Erythroblast (primary cell): Measurements from ENCODE around the gene SCFD2.
"Not testable (repeated sequence)": the region's sequence is repeated elsewhere in the genome, so short reads cannot be mapped to it uniquely, and the experiment has no call there.

Experiments
- DNase-seq, 2 experiments: peaks; one replicate each; lab custom pipeline; 2025; lab: John Stamatoyannopoulos, UW
- GATA1 ChIP-seq: IDR thresholded peaks from 2 replicates; pipeline ENCODE4 v1.6.1; 2011; ENCODE audit warnings: low read depth, mild to moderate bottlenecking, control low read depth, low read length, moderate library complexity
- POLR2A ChIP-seq: IDR thresholded peaks from 2 replicates; pipeline ENCODE4 v1.6.1; 2011; ENCODE audit warnings: mild to moderate bottlenecking, low read length

SCFD2 gene

DNA sequence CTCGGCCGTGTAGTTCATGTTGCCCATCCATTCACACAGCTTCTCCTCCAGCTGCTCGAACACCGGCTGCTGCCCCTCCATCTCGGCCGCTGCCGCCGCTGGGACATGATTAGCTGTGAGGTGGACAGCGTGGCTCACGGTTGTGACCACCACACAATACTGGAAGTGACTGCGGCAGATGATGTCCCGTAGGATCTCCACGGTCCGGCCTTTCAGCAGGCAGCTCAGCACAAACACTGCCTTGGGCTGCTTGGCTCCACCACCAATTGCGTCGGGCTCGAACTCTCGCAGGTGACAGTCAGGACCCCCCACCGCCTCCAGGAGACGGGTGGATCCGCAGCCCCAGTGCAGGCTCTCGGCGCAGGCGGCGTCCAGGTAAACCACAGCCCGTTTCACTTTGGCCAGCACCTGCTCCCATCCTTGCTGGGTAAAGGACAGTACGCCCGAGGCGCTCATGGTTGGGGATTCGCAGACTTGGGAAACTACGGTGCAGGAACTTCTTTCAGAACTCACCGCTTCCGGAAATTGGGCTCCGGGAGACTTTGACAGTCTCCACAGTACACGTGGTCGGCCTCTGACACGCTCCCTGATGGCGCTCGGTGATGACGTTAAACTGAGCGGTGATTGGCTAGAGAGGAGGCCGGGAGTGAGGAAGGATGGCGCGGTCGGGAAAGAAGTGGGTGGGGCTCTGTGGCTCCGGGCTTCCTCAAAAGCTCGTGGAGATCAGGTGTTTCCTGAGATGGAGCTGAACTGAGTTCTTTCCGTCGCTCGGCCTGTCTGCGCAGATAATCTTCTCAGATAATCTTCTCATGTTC lies at the start of gene SCFD2:
TSS of gene SCFD2 (minus strand) at position 576 of the 815 bp plus-strand sequence.
- no peak for TF ChIP-seq GATA1
- peak; percentile 67 for TF ChIP-seq POLR2A
- peak; percentile 95 to 96 for DNase-seq

DNA sequence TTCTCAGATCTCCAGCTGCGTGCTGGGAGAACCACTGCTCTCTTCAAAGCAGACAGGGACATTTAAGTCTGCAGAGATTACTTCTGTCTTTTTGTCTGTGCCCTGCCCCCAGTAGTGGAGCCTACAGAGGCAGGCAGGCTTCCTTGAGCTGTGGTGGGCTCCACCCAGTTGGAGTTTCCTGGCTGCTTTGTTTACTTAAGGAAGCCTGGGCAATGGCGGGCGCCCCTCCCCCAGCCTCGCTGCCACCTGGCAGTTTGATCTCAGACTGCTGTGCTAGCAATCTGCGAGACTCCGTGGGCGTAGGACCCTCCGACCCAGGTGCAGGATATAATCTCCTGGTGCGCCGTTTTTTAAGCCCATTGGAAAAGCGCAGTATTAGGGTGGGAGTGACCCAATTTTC lies 43.6 kb upstream of the SCFD2 start:
- not testable (repeated sequence) for DNase-seq

DNA sequence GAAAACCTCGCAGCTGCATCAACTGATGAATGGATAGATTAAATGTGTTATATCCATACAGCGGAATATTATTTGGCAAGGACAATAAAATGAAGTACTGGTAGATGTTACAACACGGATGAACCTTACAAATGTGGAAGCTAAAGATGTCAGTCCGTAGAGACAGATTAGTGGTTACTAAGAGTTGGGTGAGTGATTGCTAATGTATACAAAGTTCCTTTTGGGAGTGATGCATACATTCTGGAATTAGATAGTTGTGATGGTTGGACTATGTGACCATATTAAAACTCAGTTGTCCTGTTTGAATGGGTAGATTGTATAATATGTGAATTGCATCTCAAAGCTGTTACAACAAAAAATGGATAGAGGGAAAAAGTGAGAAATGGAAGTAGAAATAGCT lies 14.4 kb upstream of the SCFD2 start:
- DNase-seq = no peak

DNA sequence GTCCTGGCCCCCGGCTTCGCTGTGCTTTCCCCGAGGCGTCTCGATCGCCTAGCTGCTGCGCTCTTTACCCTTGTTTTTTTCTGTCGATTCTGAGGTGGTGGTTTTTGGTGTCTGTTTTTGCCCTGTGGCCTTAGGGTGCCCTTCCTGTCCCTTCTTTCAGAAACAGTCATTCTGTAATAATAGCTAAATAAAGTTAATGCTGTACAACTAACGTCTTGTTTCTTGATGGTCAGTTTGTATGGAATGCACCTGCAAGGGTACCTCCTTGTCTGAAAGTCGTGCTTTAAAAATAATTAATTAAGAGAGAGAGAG lies 12.3 kb upstream of the SCFD2 start:
- no peak for DNase-seq
- no peak for TF ChIP-seq POLR2A
- no peak for TF ChIP-seq GATA1

More for the DNA sequence above, 14.4 kb upstream of the SCFD2 start:
- TF ChIP-seq GATA1 (no peak), POLR2A (no peak)

DNA sequence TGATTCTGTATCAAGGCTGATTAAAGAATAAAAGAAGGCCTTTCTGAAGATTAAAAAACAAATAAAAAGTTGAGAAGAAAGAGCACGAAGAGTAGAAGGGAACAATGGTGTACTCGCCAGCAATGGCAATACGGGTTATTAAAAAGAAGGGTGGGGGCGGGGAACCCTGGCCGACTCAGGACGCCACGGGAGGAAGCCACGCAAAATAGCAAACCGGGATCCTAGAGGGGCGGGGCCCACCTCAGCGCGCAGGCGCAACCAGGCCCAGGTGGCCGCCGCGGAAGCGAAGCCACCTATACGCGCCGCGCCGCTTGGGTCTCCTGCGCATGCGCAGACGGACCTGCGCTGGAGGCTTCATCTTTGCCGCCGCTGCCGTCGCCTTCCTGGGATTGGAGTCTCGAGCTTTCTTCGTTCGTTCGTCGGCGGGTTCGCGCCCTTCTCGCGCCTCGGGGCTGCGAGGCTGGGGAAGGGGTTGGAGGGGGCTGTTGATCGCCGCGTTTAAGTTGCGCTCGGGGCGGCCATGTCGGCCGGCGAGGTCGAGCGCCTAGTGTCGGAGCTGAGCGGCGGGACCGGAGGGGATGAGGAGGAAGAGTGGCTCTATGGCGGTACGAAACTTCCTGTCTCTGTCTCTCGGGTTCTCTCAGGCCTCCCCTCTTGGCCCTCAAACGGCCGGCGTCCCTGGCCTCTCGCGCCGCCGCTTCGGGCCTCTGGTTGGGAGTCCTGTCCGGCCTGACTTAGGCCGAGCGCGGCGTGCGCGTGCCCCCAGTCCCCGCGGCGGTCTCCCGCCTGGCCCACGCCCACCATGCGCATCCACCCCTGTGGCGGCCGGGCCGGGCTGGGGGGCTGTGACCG lies 11.7 kb upstream of the SCFD2 start, which contains the start of gene FIP1L1:
TSS of gene FIP1L1 (plus strand) at position 323 of the 852 bp plus-strand sequence. CDS start at position 521, 198 bp downstream.
- TF ChIP-seq GATA1 (no peak), POLR2A (peak; percentile 87)
- DNase-seq = peak; percentile 94 to 96

DNA sequence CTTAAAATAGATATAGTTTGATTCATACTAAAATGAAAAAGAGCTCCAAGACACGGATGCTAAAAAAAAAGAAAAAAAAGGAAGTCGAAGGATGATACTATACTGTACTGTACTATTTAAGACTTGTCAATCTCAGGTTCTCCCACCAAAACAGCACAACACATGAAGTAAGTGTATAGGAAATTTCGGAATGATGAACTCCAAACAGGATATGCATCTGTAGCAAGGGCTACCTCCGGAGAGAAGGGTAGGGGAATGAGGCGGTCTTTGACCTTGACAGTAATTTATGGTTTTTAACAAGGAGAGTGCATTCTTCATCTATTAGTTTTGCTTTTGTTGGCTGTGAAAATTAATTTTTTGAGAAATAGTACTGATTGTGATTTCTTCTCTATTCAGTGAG lies 11.0 kb upstream of the SCFD2 start:
- DNase-seq = peak in 1 of 2 experiments; percentile 40
- TF ChIP-seq GATA1 (no peak), POLR2A (no peak)

DNA sequence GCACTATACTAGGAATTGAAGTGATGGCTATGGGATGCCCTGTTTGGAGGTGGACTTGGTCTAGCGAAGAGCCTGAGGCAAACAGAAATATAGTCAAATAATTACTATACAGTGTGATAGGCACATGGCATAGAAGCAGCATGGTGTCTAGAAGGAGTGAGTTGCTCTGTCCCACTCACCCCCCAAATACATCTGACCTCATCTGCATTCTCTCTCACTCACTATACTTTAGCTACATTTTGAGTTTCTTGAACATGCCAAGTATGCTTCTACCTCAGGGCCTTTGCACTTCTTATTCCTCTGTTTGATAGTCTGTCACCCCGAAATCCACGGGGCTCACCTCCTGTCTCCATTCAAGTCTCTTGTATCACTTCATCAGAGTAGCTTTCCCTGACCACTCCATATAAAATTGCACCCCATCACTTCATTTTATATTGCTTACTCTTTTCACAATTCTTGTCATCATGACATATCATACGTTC lies 9.0 kb upstream of the SCFD2 start:
- TF ChIP-seq GATA1 = no peak
- TF ChIP-seq POLR2A = no peak
- no peak for DNase-seq

DNA sequence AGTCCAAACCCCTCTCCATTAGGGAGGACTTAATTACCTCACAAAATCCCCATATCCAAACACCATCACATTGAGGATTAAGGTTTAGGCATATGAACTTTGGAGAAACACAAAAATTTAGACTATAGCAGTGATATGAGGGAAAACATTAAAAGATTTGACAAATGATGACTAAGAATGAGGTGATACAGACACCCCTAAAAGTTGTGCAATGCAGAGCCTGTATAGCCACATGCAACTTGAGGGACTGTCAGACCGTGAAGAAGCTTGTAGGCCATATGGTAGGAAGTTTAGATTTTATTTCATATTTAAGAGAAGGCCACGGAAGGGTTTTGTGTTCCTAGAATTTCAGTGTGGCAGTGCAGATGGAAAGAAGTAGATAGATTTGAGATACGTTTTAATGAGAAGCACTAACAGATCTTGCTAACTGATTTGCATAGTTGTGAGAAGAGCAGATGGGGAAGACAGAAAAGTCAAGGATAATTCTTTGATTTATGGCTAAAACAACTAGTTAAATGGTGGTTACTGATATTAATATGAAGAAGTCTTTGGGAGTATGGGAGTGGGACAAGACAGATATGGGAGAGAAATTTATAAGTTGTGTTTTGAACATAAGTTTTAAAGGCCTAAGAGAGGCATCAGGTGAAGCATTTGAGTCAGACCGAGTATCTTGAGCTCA lies 6.1 kb upstream of the SCFD2 start:
- TF ChIP-seq POLR2A = no peak
- no peak for TF ChIP-seq GATA1
- no peak for DNase-seq

DNA sequence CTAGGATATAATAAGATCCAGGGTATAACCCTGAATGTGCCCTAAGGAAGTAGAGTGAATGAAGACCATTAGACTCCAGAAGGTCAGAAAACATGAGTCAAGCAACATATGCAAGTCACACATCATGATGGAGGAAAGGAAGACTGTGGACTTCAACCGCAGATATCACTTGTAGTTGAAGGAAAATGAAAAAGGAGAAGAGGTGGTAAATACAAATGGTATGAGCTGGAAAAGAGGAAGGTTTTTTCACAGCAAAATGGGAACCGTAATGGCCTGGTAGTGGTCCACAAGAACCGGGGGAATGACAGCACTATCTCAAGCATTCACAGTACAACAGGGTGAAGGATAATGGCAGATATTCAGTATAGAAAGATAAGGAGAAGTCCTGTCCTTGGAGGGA lies 5.2 kb upstream of the SCFD2 start:
- TF ChIP-seq GATA1 (no peak), POLR2A (no peak)
- no peak for DNase-seq

DNA sequence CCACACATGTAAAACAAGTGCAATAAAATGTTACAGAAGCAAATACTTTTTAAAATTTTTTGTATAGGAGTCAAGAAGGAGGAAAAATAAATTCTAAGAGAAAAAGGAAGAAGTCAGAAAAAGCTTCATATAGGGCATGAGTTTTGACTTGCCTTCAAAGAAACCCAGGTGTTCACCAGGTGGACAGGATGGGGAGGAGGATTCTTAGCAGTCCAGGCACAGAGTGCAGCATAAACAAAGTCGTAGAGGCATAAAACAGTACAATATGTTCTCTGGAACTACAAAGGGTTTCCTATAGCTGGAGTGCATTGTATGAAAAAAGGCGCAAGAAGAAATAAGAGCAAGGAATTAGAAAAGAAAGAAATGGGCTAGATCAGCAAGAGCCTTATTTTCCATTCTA lies 1.9 kb upstream of the SCFD2 start:
- no peak for DNase-seq
- TF ChIP-seq GATA1 (no peak), POLR2A (no peak)

DNA sequence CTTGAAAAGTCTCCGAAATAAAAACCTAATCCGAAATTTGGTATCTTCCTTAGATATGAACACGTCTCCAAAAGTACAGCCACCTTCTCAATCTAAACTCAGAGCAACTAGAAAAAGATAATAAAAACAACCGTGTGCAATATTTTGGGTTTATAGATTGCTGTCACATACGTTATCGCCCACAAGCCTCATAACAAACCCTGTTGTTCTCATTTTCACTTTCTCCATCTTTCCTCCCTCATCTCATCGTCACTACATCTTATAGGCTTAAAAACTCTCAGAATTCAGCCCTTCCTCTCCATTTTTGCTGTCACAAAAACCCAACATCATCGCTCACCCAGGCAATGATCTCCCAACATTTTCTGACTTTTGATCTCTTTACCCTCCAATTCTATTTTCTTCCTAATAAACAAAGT lies 448 bp upstream of the SCFD2 start:
- no peak for TF ChIP-seq POLR2A
- TF ChIP-seq GATA1 = no peak
- DNase-seq = no peak

DNA sequence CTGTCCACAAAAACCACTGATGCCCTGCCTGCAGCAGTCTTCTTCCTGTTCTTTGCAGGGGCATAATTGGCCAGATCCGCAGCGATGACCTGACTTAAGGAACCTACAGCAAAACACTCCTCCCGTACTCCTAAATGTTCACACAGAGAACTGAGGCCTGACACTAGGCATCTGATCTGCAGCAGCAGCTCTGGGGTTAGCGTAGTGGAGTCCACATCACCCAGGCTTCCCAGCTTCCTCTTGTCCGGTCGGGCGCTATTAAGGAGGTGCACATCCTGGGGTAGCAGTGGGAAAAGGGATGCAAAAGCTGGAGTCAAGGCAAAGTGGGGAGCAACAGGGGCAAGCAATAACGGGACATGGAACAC lies 758 bp downstream of the SCFD2 start:
- TF ChIP-seq GATA1 (no peak), POLR2A (no peak)
- DNase-seq = peak; percentile 56 to 63

DNA sequence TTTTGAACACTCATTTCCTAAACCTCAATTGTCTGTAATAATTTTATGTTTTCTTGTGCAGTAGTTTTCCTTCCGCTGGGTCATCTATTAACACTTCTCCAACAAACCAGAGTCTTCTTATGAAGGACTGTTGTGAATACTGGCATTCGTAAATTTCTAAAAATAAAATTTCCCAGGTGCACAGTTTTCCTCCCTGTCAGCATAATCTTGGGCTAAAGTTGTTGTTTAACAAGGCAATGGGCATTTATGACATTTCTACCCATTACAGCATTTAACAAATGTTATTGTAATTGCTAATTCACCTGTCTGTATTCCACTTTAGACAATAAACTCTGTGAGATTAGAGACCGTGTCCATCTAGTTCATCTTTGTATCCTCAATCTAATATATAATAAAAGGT lies 1.2 kb downstream of the SCFD2 start:
- no peak for DNase-seq
- TF ChIP-seq GATA1 = no peak
- TF ChIP-seq POLR2A = no peak

DNA sequence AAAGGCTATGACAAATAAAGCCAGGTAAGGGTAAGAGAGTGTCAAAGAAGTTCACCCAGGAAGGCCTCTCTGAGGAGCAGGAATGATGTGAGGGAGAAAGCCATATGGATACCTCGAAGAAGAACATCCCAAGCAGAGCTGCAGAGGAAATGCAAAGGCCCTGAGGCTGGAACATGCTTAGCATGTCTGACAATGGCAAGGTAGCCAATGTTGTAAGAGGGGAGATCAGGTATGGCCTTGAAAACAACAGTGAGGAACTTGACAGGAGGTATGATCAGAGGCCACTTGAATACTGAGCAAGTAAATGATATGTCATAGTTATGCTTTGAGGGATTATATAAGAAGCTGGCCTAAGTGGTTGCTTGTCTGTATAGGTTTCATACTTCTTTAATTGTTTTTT lies 3.8 kb downstream of the SCFD2 start:
- no peak for TF ChIP-seq POLR2A
- no peak for TF ChIP-seq GATA1

More for the DNA sequence above, 3.8 kb downstream of the SCFD2 start:
- no peak for DNase-seq
